IPS-NIHi7 (cell line): ENCODE data around the gene NEIL3.
A peak's percentile ranks its signal among the peaks of the same experiment; 100 is the strongest.

Experiments
- DNase-seq: peaks from one replicate; pipeline ENCODE4 v3.0.0; 2012; ENCODE audit warnings: mixed read lengths; ENCODE audit errors: extremely low spot score

NEIL3 gene

GRCh38 chr4:177309522-177310371, at the start of gene NEIL3:
Gene NEIL3, plus strand, starts transcription at chr4:177309874. Its CDS starts 80 bp downstream, at chr4:177309954.
- peak; percentile 91 for DNase-seq

- DNase-seq = no peak
Observed at GRCh38 chr4:177263818-177264217, 45.9 kb upstream of the NEIL3 start.

- no peak for DNase-seq
Observed at GRCh38 chr4:177264788-177265422, 44.8 kb upstream of the NEIL3 start.

- DNase-seq = no peak
Observed at GRCh38 chr4:177265729-177266128, 43.9 kb upstream of the NEIL3 start.

GRCh38 chr4:177266506-177266905, 43.2 kb upstream of the NEIL3 start:
- DNase-seq = no peak

- DNase-seq = no peak
Observed at GRCh38 chr4:177267911-177268310, 41.8 kb upstream of the NEIL3 start.

- no peak for DNase-seq
Observed at GRCh38 chr4:177271091-177271490, 38.6 kb upstream of the NEIL3 start.

GRCh38 chr4:177271915-177272766, 37.5 kb upstream of the NEIL3 start:
- no peak for DNase-seq

- DNase-seq = no peak
Observed at GRCh38 chr4:177275999-177276398, 33.7 kb upstream of the NEIL3 start.

- DNase-seq = no peak
Observed at GRCh38 chr4:177281351-177281909, 28.2 kb upstream of the NEIL3 start.

GRCh38 chr4:177282284-177282835, 27.3 kb upstream of the NEIL3 start:
- DNase-seq = no peak

GRCh38 chr4:177283167-177283566, 26.5 kb upstream of the NEIL3 start:
- no peak for DNase-seq

GRCh38 chr4:177285953-177286352, 23.7 kb upstream of the NEIL3 start:
- no peak for DNase-seq

- DNase-seq = no peak
Observed at GRCh38 chr4:177287255-177287654, 22.4 kb upstream of the NEIL3 start.

GRCh38 chr4:177288335-177288734, 21.3 kb upstream of the NEIL3 start:
- no peak for DNase-seq

GRCh38 chr4:177290780-177291179, 18.9 kb upstream of the NEIL3 start:
- no peak for DNase-seq

- no peak for DNase-seq
Observed at GRCh38 chr4:177292171-177292570, 17.5 kb upstream of the NEIL3 start.

GRCh38 chr4:177293208-177294033, 16.3 kb upstream of the NEIL3 start:
- DNase-seq = no peak

- no peak for DNase-seq
Observed at GRCh38 chr4:177297785-177298391, 11.8 kb upstream of the NEIL3 start.

GRCh38 chr4:177301126-177301639, 8.5 kb upstream of the NEIL3 start:
- DNase-seq = no peak
